ENCODE measurements around the gene MAS1.
A peak's percentile ranks its signal among the peaks of the same experiment; 100 is the strongest.
"Not testable (repeated sequence)": the region's sequence is repeated elsewhere in the genome, so short reads cannot be mapped to it uniquely, and the experiment has no call there.

Gene MAS1

DNA sequence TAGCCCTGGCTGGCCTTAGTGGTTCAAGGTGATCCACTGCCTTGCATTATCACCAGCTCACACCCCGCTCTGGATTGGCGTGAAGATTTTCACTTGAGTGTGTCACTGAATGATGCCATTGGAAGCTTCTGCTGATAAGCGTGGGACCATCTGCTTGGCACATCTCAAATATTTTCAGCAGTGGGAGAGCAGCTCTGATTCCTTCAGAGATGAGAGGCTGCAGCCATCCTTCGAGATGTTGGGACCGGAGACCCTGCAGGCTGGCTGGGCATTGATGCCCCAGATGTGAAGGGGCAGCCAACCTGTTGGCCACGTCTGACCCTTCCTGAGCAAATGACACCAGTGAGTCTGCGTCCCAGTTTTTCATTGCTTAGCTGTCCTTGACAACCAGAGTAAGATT, at the start of gene MAS1:
Gene MAS1 (plus strand): TSS at position 197 of the 400 bp plus-strand sequence. CDS start 15,968 bp downstream, outside the sequence.
- no peak for DNase-seq

DNA sequence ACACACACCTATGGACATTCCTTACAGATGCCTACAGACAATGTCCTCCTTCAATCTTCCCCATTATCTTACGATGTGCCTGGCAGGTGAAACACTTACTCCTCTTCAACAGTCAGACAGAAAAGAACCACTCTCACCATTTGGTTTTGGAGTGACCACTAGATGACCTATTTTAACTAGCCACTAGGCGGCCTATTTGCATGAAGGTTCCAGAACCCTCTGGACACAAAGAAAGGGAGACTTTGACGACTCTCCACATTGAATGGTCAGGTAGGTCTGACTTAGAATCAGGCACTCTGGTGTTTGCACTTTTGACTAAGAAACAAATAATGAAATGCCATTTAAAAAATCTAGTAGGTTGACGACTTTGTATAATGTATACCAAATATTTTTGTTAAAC, 48.8 kb upstream of the MAS1 start:
- no peak for DNase-seq

- DNase-seq, result no peak
These were observed 45.8 kb upstream of the MAS1 start for GRCh38 chr6:159844737-159845645.

GRCh38 chr6:159848552-159848951, 42.2 kb upstream of the MAS1 start:
- DNase-seq, result not testable (repeated sequence)

- DNase-seq, result not testable (repeated sequence)
These were observed 40.9 kb upstream of the MAS1 start for GRCh38 chr6:159849851-159850250.

GRCh38 chr6:159852877-159853276, 37.9 kb upstream of the MAS1 start:
- no peak for DNase-seq

DNA sequence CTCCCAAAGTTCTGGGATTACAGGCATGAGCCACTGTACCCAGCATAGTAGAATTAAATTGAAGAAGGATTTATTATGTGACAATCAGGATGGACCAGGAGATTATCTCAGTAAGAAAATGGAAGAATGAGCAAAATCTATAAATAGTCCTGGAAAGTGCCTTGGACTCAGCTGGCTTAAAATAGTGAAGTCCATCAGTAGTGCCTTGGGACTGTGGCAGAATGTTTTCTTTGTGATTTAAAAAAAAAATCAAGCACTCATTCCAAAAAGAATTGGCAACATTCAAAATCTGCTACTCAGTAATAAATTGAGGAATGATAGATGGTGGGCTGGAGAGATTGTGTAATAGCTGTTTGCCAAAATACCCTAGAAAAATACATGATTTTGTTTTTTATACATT, 37.0 kb upstream of the MAS1 start:
- no peak for DNase-seq

GRCh38 chr6:159854959-159855358, 35.8 kb upstream of the MAS1 start:
- DNase-seq, result no peak

- DNase-seq, result no peak
These were observed 32.5 kb upstream of the MAS1 start for GRCh38 chr6:159858259-159858658.

DNA sequence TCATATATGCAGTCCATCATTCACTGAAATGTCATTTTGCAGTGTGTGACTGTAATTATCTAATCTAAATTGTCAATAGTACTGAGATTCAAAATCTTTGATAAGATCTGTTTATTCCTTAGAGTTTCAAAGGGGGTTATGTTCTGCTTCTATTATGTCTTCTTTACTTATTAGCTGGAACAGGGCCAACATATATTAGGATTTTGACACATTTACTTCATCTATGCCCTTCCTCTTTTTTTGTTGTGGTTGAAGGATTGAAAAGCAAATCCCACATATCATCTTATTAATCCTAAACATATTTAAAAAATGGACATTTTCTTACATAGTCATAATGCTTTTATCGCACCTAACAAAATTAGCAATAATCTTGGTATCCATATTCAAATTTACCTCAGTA, 30.3 kb upstream of the MAS1 start:
- DNase-seq, result no peak

GRCh38 chr6:159862103-159862502, 28.7 kb upstream of the MAS1 start:
- DNase-seq, result no peak

DNA sequence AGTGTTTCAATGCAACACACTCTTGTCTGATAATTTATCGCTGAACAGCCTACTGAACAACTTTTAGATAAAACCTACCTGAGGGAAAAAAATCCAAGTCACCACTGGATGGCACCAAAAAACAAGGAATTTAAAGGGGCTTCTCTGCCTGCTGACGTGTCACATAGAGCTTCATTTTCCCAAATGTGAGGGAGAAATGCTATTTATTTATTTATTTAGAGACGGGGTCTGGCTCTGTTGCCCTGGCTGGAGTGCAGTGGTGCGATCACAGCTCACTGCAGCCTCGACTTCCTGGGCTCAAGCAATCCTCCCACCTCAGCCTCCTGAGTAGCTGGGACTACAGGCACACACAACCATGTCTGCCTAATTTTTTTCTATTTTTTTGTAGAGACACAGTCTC, 27.4 kb upstream of the MAS1 start:
- peak; percentile 67 for DNase-seq

DNA sequence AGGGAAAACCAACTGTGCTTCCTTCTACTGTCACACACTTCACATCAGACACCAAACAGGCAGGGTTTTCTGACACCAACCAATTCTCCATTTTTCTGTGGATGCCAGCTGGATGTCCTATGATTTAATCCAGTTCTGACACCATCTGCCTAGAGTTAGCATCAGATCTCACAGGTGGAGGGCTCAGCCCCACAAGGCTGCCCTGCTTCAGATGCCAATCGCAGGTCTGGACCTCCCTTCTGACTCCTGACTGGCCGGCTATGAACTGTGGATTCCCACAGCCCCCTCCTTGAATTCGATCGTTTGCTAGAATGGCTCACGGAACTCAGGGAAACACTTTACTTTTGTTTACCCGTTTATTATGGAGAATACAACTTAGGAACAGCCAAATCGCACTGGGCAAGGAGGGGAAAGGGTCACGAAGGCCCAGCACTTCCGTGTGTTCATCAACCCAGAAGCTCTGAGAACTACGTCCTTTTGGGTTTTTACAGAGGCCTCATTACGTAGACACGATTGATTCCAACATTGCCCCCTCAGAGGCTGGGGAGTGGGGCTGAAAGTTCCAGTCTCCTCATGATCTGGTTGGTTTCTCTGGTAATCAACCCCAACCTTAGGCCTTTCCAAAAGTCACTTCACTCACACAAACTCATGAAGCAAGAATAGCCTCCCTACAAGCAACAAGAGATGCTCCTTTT, 25.4 kb upstream of the MAS1 start:
- DNase-seq, result no peak

GRCh38 chr6:159866286-159867247, 24.2 kb upstream of the MAS1 start:
- DNase-seq, result no peak

GRCh38 chr6:159871241-159871640, 19.5 kb upstream of the MAS1 start:
- DNase-seq, result no peak

DNA sequence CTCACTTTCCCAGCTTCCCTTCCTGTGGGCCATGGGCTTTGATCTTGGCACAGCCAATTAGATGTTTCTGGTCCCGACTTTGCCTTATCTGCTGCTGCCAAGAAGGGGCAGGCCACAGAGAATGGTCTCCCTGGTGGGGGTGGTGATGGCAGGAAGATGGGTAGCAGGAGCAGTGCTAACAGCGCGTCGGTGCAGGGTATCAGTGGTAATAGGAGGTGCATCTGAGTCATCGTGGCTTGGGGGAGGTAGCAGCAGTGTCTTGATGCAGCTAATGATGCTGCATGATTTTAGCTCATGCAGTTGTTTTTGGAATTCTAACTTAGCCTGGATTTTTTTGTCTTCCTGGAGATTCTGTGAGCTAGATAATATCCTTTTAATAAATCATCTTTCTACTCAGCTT, 18.9 kb upstream of the MAS1 start:
- DNase-seq, result no peak

DNA sequence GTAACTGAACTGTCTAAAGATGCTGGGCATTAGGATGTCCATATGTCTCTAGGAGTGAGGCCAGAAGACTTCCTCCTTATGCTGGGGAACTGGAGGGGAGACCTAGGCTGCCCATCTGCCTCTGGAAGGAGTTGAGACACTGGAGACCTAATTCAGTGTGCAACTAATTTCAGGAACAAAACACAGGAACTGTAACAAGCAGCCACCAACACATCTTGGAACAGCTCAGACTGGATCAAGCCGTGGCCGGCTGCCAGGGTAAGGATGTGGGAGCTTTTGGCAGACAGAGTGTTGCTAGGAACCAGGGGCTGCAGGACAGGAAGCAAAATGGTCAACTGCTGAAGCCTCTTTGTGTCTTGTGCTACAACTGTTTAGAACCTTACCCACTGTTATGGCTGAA, 16.4 kb upstream of the MAS1 start:
- no peak for DNase-seq

DNA sequence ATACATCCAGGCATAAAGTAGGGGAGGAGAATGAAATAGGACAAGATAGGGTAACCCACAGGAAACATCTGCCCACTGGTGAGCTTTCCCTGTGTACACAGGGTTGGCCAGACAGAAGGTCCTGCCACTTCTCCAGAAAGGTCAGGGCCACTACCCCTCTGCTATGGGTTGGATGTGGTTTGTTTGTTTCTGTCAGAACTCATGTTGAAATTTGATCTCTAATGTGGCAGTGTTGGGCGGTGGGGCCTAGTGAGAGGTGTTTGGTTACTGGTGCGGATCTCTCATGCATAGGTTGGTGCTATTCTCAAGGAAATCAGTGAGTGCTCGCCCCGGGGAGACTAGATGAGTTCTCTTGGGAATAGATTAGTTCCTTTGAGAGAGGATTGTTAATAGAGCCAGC, 15.6 kb upstream of the MAS1 start:
- DNase-seq, result no peak

DNA sequence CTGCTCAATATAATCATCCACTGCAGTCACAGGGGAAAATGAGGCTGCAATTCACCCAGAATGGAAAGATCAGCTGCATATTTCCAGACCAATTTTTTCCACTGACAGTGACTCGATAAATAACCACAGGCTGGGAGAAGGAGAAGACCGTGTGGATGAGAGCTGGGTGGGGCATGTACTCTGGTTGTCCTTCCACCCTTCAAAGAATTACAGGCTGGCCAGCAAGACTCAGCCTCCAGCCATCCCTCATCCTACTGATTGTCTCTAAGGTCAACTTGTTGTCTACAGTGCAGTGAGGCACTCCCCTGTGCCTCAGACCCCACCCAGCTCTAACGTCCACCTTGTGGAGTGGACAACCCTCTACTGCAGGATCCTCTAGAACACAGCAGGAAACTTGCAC, 14.5 kb upstream of the MAS1 start:
- no peak for DNase-seq

DNA sequence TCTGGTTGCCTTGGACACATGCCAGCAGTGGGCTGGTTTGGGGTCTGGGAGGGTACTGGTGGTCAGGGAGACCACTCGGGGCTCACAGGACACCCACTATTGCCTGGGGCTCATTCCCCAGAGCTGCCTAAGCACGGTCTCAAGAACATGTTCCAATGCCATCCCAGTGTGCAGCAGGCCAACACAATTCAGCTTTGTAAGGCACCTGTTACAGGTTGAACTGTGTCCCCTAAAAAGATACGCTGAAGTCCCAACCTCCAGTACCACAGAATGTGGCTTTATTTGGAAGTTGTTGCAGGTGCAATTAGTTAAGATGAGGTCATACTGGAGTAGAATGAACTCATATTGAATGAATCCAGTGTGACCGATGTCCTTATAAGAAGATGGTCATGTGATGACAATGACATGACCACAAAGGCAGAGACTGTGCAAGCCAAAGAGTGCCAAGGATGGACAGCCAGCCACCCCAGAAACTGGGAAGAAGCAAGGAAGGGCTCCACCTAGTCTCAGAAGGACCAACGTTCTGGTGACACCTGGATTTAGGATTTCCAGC, 13.5 kb upstream of the MAS1 start:
- DNase-seq, result no peak

DNA sequence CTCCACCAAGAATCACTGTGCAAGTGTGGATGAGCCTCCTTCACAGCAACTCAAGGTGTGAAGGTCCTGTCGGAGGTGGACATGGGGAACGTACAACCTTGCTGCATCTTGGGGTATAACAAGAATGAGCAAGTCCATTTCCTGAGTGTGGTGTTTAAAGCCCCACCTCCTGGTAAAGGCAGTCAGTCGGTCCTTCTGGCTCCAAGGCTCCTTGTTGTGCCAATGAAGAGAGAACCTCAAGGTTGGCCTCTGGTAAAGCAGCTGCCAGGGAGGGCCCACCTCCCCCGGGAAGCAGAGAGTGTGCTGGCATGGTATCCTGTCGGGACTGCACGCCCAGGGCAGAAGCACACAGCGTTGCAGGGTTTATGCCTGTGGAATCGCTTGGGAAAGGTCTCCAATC, 12.4 kb upstream of the MAS1 start:
- no peak for DNase-seq

DNA sequence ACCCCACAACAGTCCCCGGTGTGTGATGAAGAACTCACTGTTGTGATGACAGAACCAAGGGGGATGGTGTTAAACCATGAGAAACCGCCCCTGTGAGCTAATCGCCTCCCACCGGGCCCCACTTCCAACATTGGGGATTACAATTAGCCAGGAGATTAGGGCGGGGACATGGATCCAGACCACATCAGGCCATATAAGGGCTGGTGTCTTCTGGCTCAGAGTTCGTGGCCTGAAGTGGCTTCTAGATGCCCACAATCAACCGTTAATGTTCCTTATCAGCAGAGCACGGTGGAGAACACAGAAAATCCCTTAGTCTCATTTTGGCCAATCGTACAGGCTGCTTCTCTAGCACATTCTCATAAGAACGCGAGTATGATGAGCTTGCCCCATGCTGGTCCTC, 10.9 kb upstream of the MAS1 start:
- DNase-seq, result no peak
